ENCODE data around the gene PHF23.

Gene PHF23

DNA sequence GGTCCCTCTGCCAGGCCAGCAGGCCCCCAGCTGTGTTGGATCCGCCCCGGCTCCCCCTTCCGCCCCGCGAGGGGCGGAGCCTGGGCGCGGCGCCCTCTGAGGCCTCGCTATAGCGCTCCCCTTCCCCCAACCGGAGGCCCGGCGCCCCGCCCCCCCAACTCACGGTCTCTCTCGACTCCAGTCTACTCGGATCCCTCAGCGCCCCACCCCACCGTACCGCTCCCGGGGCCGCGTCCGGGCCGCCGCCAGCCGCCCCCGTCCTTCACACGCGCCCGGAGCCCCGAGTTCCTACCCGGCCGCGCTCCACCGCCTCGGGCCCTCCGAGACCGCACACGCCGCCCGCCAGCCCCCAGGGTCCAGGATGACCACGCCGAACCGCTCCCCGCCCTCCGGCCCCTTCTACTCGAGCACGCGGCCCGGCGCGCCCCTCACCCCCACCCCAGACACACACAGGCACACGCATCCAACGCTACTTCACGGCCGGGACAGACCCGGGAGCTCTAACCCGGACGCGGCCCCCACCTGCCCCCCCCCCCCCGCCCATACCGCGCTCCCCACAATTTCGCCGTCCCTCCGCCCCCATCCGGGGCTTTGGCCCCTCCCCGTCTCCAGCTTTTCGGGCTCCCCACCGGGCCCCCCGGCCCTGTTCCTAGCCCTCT lies 1.4 kb downstream of the PHF23 start:
- peak in 1 of 2 experiments; percentile 55 for DNase-seq

GRCh38 chr17:7237266-7237760 lies 1.9 kb downstream of the PHF23 start:
- DNase-seq, result no peak

DNA sequence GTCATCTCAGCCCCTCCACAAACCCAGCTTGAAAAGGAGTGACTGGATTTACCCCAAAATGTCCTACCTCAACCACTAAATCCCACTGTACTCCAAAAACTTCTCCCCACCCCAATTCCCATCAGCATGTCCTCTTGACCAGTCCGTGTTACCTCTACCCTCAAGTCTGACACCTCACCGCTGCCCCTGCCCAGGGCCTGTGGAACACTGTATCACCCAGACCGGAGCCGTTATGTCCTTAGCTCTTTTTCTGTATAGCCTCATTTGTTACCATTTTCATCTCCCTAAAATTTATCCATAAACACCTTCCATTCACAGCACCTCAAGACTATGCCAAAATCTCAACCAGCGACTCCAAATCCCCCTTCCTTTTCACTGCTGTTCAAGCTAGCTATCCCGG lies 2.4 kb downstream of the PHF23 start:
- no peak for DNase-seq

DNA sequence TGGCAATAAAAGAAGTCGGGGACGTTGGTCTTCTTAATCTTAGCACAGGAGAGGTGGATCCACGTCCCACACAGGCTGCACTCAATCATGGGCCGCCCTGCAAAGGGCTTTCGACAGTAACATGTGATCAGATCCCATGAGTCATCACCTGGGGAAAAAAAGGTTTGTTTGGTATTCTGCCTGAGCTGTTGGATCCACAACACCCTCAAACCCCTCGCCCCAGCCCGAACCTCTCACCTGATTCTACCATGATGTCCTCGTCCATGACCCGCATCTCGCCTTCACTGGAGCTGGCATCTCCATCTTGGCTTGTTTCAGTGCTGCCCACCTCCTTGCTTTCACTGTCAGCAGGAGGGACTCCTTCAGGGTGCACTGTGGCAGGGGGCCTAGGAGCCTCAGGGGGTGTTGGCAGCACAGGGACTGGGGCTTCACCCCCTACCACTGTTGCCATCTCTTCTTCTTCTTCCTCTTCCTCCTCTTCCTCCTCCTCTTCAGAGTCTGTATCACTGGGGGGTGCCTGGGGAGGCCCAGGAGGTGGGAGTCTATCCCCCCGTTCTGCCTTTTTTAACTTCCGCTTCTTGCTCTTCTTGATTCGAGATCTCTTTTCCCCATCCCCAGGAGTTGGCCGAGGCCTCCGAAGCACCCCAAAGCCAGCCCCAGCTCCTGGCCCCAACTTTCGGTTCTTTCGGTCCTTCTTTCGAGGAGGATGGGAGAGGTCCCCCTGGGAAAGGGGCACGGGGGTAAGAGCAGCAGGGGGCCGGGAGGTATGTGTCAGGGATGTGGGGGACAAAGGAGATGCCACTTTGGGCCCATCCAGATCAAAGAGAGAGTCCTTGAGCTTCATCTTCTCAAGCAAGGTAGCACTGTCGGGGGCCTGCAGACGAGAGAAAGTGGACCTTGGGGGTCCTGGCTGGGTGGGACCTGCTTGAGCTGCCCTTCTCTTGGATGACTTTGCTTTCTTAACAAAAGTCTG lies 3.3 kb downstream of the PHF23 start:
- DNase-seq, result no peak

DNA sequence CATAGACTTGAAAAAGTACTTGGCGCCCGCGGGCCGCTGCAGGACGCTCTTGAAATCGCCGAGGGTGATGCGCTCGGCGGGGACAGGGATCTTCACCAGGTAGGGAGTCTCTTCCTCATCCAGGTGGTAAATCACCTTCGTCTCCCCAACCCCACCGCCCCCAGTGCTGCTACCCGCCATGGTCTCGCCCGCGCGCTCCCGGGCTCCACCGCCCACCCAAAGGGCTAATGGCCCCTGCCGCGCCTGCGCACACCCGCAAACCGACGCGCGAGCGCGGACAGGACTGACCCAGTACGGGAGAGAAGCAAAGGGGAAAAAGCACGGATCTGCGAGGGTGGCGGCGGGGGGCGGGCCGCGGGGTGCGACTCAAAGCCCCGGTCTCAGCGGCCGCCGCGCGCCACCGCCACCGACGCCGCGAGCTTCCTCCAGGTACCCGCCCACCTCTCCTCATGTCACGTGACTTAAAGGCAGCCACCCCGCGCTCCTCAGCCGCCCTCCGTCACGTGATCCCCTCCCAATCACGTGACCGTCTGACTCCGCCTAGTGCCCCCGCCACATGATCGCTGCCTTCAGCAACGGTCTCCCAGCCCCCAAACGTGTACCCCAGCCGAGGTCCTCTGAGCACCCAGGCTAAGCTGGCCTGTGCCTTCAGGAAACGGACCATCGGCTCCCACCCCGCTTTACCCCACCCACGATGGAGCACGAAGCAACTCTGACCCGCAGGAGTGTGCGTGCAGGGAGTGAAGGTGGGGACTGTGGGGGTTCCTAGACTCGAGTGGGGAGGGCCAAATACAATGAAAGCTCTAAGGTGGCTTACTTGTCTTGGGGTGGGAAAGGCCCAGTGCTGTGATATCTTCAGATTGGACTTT lies 4.9 kb downstream of the PHF23 start, which contains the start of gene DVL2:
Gene DVL2 (minus strand): TSS at position 435 of the 869 bp plus-strand sequence. CDS start 255 bp downstream, at position 180.
- peak; percentile 87 to 92 for DNase-seq

DNA sequence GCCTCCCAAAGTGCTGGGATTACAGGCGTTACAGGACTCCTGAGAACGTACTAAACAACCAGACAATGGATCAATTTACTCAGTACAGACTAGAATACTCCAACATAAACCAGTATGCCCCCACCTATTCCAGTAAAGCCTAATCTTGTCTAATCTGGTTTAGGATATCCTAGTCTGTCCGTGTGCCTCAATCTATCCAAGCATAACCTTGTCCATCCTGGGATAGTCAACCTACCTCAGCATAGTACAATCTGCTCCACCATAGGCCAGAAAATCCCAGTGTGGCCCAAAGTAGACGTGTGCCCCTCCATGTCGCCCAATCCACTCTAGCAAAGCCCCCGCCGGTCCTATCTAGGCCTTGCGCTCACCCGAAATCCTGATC lies 5.6 kb downstream of the PHF23 start:
- no peak for DNase-seq

DNA sequence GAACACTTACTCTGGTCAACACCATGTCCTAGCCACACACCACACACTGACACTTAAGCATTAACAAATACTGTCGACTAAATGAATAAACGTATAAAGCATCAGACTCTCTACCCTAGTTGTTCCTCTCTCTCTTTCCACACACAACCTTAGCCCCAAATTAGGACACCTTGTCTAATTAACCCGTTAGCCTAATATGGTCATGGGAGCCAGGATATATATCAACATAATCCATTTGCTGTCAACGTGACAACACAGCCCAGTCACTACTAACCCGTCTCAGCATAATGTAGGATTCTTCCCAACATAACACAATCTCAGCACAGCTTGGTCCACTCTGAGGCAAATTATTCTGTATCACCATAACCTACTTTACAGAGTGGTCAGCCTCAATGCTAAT lies 7.1 kb downstream of the PHF23 start:
- no peak for DNase-seq

DNA sequence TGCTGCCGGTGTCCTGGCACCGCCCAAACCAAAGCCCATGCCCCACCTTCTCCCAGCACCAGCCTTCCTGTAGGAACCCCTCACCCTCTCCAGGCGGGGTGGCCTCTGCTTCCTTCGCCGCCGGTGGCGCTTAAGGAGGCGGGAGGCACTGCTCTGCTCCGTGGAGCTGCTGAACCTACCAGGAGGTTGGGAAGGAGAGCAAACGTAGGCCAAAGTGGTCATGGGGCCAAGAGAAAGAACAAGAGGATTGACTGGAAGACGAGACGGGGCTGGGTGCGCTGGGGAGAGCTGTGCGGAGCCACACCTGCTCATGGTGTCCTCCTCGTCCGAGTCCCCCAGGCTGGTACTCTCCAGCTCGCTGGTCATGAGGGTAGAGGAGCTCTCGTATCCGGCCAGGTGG lies 9.8 kb downstream of the PHF23 start:
- DNase-seq, result no peak

GRCh38 chr17:7228920-7229319 lies 10.3 kb downstream of the PHF23 start:
- no peak for DNase-seq

DNA sequence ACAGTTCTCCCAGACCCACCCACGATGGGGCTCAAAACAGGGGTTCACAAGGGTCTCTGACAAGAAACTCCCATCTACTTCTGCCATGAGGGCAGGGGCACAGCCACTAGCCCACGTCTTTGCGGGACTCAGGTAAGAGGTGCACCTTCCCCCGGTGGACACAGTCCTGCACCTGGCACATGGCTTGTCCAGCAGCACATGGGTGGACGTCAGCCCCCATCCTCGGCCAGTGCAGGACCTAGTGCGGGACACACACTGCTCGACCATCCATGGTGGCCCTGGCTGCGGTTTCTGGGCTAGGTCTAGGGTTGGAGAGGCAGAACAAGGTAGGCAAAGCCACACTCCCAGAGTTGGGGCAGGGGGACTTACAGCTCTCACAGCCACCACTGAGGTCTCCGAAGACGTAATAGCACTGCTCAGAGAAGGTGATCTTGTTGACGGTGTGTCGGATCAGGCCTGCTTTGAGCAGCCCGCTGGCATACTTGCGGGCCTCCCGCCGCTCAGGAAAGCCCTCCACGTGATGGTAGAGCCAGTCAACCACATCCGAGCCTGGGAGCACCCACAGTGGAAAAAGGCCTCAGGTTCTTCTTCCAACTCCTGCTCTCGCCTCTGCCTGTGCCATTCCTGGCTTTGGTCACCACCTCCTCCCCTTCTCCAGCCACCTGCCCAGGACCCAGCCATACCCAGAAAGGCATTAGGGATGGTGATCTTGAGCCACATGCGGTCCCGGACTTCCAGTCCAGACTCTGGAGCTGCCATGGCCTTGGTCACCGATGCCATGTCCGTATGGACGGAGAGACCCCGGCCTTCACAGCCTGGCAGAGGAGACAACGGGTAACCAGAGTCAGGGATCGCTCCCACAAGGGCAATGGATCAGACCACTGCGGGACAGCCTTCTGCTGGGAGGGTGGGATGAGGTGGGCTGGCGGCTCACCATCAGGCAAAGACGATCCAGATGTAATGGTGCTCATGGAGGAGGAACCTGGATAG lies 12.2 kb downstream of the PHF23 start:
- no peak for DNase-seq

DNA sequence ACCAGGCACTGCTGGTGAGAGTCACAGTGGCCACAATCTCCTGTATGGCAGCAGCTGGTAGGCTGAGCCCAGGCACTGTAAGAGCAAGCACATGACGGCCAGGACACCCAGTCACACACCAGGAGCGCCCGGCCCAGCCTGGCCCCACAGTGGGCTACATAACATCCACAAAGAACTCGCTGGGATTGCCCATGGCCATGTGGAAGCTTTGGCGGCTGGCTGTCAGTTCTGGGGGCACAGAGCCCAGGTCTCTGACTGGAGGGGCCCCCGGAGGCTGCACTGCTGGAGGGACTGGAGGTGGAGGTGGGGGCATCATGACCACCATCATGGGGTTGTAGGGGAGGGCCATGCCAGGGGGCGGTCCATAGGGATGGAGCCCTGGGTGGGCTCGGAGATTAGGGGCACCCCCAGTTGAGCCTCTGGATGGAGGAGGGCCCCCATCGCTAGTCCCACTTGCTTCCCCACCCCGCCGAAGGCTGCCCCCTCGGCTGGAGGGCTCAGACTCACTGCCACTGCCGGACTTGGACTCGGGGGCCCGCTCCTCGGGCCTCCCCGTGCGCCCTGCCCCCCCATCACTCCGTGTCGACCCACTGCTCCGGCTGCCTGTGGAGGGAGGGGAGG lies 13.4 kb downstream of the PHF23 start:
- DNase-seq, result no peak

DNA sequence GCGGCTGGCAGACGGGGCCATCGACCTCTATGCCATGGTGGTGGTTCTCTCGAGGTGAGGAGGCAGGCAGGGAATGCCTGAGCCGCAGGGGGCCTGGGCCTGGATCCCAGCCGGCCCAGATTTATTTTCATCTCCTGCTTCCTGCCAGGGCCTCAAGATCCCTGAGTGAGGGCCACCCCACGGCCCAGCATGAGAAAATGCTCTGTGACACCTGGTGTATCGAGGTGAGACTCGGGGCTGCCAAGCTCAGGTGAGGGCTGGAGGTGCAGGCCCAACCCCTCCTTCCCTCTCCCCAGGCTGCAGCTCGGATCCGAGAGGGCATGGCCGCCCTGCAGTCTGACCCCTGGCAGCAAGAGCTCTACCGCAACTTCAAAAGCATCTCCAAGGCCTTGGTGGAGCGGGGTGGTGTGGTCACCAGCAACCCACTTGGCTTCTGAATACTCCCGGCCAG lies 14.6 kb downstream of the PHF23 start:
- DNase-seq, result no peak

GRCh38 chr17:7224110-7224509 lies 15.1 kb downstream of the PHF23 start:
- no peak for DNase-seq

- no peak for DNase-seq
Measured at GRCh38 chr17:7223375-7223774, 15.9 kb downstream of the PHF23 start.

- DNase-seq, result no peak
Measured at GRCh38 chr17:7222972-7223292, 16.3 kb downstream of the PHF23 start.

- no peak for DNase-seq
Measured at GRCh38 chr17:7222093-7222971, 16.9 kb downstream of the PHF23 start.

- DNase-seq, result no peak
Measured at GRCh38 chr17:7221278-7222092, 17.8 kb downstream of the PHF23 start.

DNA sequence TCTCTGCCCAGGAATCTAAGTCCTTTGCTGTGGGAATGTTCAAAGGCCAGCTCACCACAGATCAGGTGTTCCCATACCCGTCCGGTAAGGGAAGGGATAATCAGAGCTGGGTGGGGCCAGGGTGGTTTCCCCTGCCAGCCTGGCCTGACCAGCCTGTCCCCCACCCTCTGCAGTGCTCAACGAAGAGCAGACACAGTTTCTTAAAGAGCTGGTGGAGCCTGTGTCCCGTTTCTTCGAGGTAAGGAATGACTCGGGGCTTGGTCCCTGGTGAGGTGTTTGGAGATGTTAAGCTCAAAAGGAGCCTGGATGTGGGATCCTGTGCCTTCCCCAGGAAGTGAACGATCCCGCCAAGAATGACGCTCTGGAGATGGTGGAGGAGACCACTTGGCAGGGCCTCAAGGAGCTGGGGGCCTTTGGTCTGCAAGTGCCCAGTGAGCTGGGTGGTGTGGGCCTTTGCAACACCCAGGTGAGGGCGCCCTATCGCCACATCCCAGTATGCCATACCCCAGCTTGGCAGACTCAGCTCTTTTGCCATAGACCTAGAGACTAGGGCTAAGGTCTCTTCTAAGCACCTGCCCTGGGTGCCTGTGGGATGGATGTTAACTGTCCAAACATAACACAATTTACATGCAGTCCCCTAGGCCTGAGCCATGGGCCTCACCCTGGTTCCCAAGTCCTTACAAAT lies 18.5 kb downstream of the PHF23 start:
- peak in 1 of 2 experiments; percentile 33 for DNase-seq
